Thyroid gland (tissue), 4 donors: ENCODE data around the gene GJC1.

Experiments used
- CTCF ChIP-seq, 6 experiments: fragments of 200-600 bp in 3 of 6; fragments of 450-650 bp in 3 of 6; sonication (generic) in 3 of 6; IDR thresholded peaks; one replicate each; pipeline ENCODE4 v1.5.1; 2016 to 2019; ENCODE audit warnings: antibody characterized with exemption in 6 of 6, mild to moderate bottlenecking in 2 of 6, inconsistent platforms in 1 of 6, moderate library complexity in 1 of 6
- POLR2A ChIP-seq, 2 donors: fragments of 450-650 bp; IDR thresholded peaks; one replicate each; pipeline ENCODE4 v1.6.1; 2017; ENCODE audit warnings: antibody characterized with exemption in 2 of 2, mild to moderate bottlenecking in 2 of 2, moderate library complexity in 1 of 2

GRCh38 chr17:44831371-44831770 lies 1.3 kb upstream of the GJC1 start:
- TF ChIP-seq CTCF (IDR thresholded peaks at IDR 0.05) (no peak), POLR2A (IDR thresholded peaks at IDR 0.05) (no peak)
